OCI-LY1 (cell line): ENCODE measurements around the gene ZC3H13.

ENCODE experiments used
- CTCF ChIP-seq: fragments of 200-600 bp; sonication (generic), shearing (Covaris generic); IDR thresholded peaks from 2 replicates; pipeline ENCODE4 v1.5.1; 2017; ENCODE audit warnings: mild to moderate bottlenecking, antibody characterized with exemption, low read length, moderate library complexity, mixed read lengths
- EZH2 ChIP-seq: fragments of 200-600 bp; sonication (generic), shearing (Covaris generic); IDR thresholded peaks from 2 replicates; pipeline ENCODE4 v1.8.0; 2017; ENCODE audit warnings: borderline replicate concordance, mixed run types, mild to moderate bottlenecking, antibody characterized with exemption, low read length, moderate library complexity, mixed read lengths

GRCh38 chr13:46043647-46044046 lies 8.9 kb downstream of the ZC3H13 start:
- TF ChIP-seq EZH2: no peak
- no peak for TF ChIP-seq CTCF
